HTERT RPE-1 (cell line): ENCODE measurements around the gene MAP4K4.

ENCODE experiments used
- in situ Hi-C: fragments of 300-500 bp; cut with MboI; formaldehyde crosslinking; loops from 4 replicates; pipeline ENCODE4 v1.14.3; 2020; ENCODE audit warnings: low sequenced_read_pairs

The MAP4K4 gene

GRCh38 chr2:101788565-101788964 lies 91.1 kb downstream of the MAP4K4 start:
- in situ Hi-C loops: no loop called here

GRCh38 chr2:101788995-101789970 lies 91.8 kb downstream of the MAP4K4 start:
- in situ Hi-C loops: no loop called here

GRCh38 chr2:101790416-101790815 lies 92.9 kb downstream of the MAP4K4 start:
- in situ Hi-C loops: no loop called here

- in situ Hi-C loops: no loop called here
Measured at GRCh38 chr2:101790857-101791256, 93.3 kb downstream of the MAP4K4 start.

GRCh38 chr2:101792208-101792607 lies 94.7 kb downstream of the MAP4K4 start:
- in situ Hi-C loops: no loop called here

- in situ Hi-C loops: no loop called here
Measured at GRCh38 chr2:101793277-101793969, 95.9 kb downstream of the MAP4K4 start.

- in situ Hi-C loops: no loop called here
Measured at GRCh38 chr2:101794141-101794540, 96.6 kb downstream of the MAP4K4 start.

- in situ Hi-C loops: no loop called here
Measured at GRCh38 chr2:101795033-101795432, 97.5 kb downstream of the MAP4K4 start.

- in situ Hi-C loops: no loop called here
Measured at GRCh38 chr2:101796825-101797600, 99.5 kb downstream of the MAP4K4 start.

- in situ Hi-C loops: no loop called here
Measured at GRCh38 chr2:101801496-101801895, 104.0 kb downstream of the MAP4K4 start.

GRCh38 chr2:101802329-101802728 lies 104.8 kb downstream of the MAP4K4 start:
- in situ Hi-C loops: no loop called here

GRCh38 chr2:101803128-101803527 lies 105.6 kb downstream of the MAP4K4 start:
- in situ Hi-C loops: no loop called here

GRCh38 chr2:101803945-101804696 lies 106.6 kb downstream of the MAP4K4 start:
- in situ Hi-C loops: no loop called here

- in situ Hi-C loops: no loop called here
Measured at GRCh38 chr2:101805152-101806088, 107.9 kb downstream of the MAP4K4 start.

GRCh38 chr2:101806123-101806522 lies 108.6 kb downstream of the MAP4K4 start:
- in situ Hi-C loops: no loop called here

- in situ Hi-C loops: no loop called here
Measured at GRCh38 chr2:101806701-101807100, 109.2 kb downstream of the MAP4K4 start.

- in situ Hi-C loops: no loop called here
Measured at GRCh38 chr2:101807242-101807641, 109.7 kb downstream of the MAP4K4 start.

- in situ Hi-C loops: no loop called here
Measured at GRCh38 chr2:101808006-101808562, 110.6 kb downstream of the MAP4K4 start.

- in situ Hi-C loops: no loop called here
Measured at GRCh38 chr2:101809698-101810097, 112.2 kb downstream of the MAP4K4 start.
